Adipocyte (in vitro differentiated cells): ENCODE results near the gene OR2AE1.

Experiments
- DNase-seq: peaks from one replicate; pipeline ENCODE4 v3.0.0-alpha.2; 2015; ENCODE audit warnings: low read depth
- H3K27me3 ChIP-seq: replicated peaks from 2 replicates; pipeline ENCODE4 v1.7.0; 2013; ENCODE audit warnings: mild to moderate bottlenecking, low read length, moderate library complexity; ENCODE audit not compliant: control insufficient read depth, insufficient read depth
- H3K36me3 ChIP-seq: 2 replicates; pipeline ENCODE4 v1.7.0; 2013; ENCODE audit warnings: low read length, mild to moderate bottlenecking, moderate library complexity; ENCODE audit not compliant: control insufficient read depth, insufficient read depth, severe bottlenecking
- H3K4me1 ChIP-seq: 2 replicates; pipeline ENCODE4 v1.7.0; 2013; ENCODE audit warnings: mild to moderate bottlenecking, low read length, moderate library complexity; ENCODE audit not compliant: control insufficient read depth, insufficient read depth
- H3K4me3 ChIP-seq: 2 replicates; pipeline ENCODE4 v1.7.0; 2013; ENCODE audit warnings: mild to moderate bottlenecking, low read length, moderate library complexity
- H3K9ac ChIP-seq: 2 replicates; pipeline ENCODE4 v1.7.0; 2013; ENCODE audit warnings: mild to moderate bottlenecking, low read length, moderate library complexity
- H3K9me3 ChIP-seq: 2 replicates; pipeline ENCODE4 v1.7.0; 2013; ENCODE audit warnings: mild to moderate bottlenecking, low read length, moderate library complexity; ENCODE audit not compliant: control insufficient read depth

The OR2AE1 gene, protein sequence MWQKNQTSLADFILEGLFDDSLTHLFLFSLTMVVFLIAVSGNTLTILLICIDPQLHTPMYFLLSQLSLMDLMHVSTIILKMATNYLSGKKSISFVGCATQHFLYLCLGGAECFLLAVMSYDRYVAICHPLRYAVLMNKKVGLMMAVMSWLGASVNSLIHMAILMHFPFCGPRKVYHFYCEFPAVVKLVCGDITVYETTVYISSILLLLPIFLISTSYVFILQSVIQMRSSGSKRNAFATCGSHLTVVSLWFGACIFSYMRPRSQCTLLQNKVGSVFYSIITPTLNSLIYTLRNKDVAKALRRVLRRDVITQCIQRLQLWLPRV

DNA sequence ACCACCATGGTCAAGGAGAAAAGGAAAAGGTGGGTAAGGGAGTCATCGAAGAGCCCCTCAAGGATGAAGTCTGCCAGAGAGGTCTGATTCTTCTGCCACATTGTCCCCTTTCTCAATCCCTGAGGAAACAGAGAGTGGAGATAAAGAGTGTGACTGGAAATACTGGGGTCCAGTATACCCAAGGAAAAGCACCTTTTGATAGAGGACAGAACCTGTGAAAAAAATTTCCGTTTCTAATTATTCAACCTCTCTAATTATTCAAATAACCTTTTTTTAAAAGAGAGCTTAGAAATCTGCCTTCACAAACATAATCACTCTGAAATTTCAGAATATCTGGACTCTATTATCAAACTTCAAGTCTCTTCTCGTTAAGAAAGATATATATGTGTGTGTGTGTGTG lies at the start of gene OR2AE1:
OR2AE1 (minus strand) TSS at position 101 of the 400 bp plus-strand sequence; CDS start at position 101, 0 bp downstream.
- H3K4me3 ChIP-seq: no peak within 1 kb of the TSS
- no peaks in the 10 kb centered on the region for H3K27me3 ChIP-seq
- no peaks in the 10 kb centered on the region for H3K9me3 ChIP-seq
- no peak within 1 kb of the TSS for H3K9ac ChIP-seq
- no peaks in the 10 kb centered on the region for H3K4me1 ChIP-seq
- no peaks in the 10 kb centered on the region for H3K36me3 ChIP-seq
- DNase-seq: no peak

DNA sequence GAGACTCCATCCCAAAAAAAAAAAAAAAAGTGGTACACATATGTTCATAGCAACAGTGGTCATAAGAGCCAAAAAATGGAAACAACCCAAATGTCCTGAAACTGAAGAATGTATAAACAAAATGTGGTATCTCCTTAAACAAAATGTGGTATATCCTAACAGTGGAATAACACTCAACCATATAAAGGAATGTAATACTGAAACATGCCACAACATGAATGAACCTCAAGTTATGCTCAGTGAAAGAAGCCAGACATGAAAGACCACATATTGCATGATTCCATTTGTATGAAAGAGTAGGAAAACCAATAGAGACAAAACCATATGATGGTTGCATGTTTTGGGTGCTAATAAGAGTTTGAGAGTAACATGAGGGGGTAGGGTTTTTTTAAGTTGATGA lies 49.5 kb upstream of the OR2AE1 start:
- Histone ChIP-seq H3K9me3 (no peaks in the 10 kb centered on the region), H3K27me3 (peaks cover 12% of the 10 kb centered on the region), H3K4me3 (no peak overlapping the region), H3K4me1 (no peaks in the 10 kb centered on the region), H3K9ac (no peak overlapping the region), H3K36me3 (peaks cover 1% of the 10 kb centered on the region)
- DNase-seq: no peak

DNA sequence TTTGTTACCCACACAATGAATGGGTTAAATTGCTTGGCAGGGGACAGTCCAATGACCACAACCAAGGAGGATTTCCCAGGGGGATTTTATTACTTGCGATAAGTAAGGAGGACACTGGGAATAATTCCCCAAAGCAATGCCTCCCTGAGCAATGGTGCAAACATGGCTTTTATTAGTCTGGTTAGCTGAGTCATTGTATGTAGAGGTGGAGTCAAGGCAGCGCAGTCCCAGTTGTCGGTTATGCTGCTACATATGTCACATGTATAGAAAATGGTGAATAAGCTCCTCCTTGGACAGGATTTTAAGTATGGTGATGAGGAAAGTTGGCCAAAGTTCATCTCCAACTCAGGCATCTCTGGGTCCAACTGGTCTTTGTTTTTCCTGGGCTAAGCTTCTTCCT lies 46.4 kb upstream of the OR2AE1 start:
- no peaks in the 10 kb centered on the region for H3K9me3 ChIP-seq
- H3K4me3 ChIP-seq: no peak overlapping the region
- no peak for DNase-seq
- peaks cover 4% of the 10 kb centered on the region for H3K36me3 ChIP-seq
- H3K27me3 ChIP-seq: peaks cover 4% of the 10 kb centered on the region
- peaks cover 6% of the 10 kb centered on the region for H3K4me1 ChIP-seq
- H3K9ac ChIP-seq: no peak overlapping the region

DNA sequence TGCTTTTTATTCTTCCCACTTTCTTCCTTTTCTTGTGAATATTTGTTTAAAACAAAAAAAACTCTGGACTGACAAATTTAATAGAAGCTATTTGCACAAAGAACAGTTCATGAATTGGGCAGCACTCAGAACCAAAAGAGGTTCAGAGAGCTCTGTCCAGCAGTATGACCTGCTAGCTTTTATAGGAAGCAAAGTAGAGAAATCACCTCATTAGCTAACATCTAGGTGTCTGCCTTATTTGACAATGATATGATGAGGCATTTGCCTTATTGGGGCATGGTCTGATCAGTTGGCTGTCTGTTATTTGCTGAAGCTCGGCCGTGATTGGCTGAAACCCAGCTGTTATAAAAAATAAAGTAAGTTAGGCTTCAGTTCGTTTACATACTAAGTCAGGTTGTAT lies 43.3 kb upstream of the OR2AE1 start:
- Histone ChIP-seq H3K4me3 (peak overlapping the region; percentile 98), H3K9me3 (no peaks in the 10 kb centered on the region), H3K36me3 (peaks cover 18% of the 10 kb centered on the region), H3K4me1 (peaks cover 25% of the 10 kb centered on the region), H3K9ac (peak overlapping the region; percentile 98), H3K27me3 (no peaks in the 10 kb centered on the region)
- DNase-seq: no peak

DNA sequence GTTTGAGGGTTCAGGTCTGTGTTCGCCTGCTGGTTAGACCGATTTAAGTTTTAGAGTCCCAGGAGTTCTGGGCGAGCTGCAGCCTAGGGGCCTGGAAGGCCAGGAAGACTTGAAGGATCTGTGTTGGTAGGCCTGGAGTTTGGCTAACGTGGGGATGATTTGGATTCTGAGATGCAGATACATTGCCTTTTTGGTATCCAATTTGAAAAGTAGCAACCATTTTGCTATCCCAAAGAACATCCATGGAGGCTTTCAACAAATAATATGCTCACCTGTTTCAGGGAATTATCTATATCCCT lies 42.9 kb upstream of the OR2AE1 start:
- H3K9ac ChIP-seq: peak overlapping the region; percentile 98
- peaks cover 25% of the 10 kb centered on the region for H3K4me1 ChIP-seq
- H3K36me3 ChIP-seq: peaks cover 18% of the 10 kb centered on the region
- peak overlapping the region; percentile 98 for H3K4me3 ChIP-seq
- H3K9me3 ChIP-seq: no peaks in the 10 kb centered on the region
- no peaks in the 10 kb centered on the region for H3K27me3 ChIP-seq
- DNase-seq: no peak

DNA sequence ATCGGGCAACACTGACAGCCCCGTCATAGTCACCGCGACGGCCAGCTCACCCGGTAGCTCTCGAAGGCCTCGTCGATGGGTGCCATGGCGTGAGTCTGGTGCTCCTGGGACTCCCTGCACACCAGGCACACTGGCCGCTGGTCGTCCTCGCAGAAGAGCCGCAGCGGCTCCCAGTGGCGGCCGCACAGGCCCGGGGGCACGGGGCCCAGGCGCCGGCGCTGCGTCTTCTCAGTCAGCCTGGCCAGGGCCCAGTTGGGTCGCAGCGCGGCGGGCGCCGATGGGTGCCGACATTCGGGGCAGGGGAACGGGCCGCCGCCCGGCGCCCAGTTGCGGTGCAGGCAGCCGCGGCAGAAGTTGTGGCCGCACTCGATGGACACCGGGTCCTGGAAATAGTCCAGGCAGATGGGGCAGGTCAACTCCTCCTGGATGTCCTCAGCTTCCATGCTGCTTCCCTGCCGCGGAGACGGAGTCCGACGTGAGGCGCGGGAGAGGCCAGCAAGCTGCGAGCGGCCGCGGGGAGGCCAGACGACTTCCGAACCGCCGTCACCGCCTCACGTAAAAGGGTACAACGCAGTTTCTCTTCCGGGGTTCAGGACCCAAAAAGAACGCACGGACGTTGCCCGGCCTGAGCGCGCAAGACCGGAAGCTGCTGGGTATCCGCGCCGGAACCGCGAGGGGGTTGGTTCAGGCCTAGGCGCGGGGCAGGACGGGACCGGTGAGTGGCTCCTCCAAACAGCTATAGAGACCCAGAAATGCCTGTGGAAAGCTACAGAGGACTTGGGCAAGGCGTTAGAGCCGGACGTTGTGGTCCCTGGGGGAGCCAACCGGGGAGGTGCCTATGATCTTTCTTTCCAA lies 42.4 kb upstream of the OR2AE1 start, which contains the start of gene TRIM4:
TRIM4 (minus strand) TSS at position 572 of the 855 bp plus-strand sequence; CDS start at position 443, 129 bp downstream.
- H3K27me3 ChIP-seq: no peaks in the 10 kb centered on the region

DNA sequence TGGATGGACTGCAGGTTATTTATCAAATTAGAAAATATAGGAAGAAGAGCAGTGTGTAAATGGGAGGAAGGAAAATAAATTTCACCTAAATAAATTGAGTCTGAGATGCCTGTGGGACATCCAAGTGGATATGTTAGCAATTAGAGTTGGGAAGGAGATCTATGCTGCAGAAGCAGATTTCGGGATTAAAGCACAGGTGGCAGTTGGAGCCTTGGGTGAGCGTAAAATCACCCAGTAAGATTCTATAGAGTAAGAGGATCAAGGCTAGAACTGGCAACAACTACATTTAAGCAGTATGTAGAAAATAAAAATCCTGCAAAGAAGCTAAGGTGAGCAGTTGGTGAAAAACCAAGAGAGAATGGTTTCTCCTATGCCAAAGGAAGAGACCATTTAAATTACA lies 34.1 kb upstream of the OR2AE1 start:
- Histone ChIP-seq H3K27me3 (no peaks in the 10 kb centered on the region), H3K4me1 (no peaks in the 10 kb centered on the region), H3K9ac (no peak overlapping the region), H3K9me3 (no peaks in the 10 kb centered on the region), H3K36me3 (peaks cover 38% of the 10 kb centered on the region), H3K4me3 (no peak overlapping the region)
- DNase-seq: no peak

More for the DNA sequence above, 42.4 kb upstream of the OR2AE1 start, which contains the start of gene TRIM4:
- Histone ChIP-seq H3K9me3 (no peaks in the 10 kb centered on the region), H3K4me3 (peak within 1 kb of the TSS; percentile 98), H3K4me1 (peaks cover 25% of the 10 kb centered on the region), H3K9ac (peak within 1 kb of the TSS; percentile 98), H3K36me3 (peaks cover 18% of the 10 kb centered on the region)
- peak; percentile 96 for DNase-seq

DNA sequence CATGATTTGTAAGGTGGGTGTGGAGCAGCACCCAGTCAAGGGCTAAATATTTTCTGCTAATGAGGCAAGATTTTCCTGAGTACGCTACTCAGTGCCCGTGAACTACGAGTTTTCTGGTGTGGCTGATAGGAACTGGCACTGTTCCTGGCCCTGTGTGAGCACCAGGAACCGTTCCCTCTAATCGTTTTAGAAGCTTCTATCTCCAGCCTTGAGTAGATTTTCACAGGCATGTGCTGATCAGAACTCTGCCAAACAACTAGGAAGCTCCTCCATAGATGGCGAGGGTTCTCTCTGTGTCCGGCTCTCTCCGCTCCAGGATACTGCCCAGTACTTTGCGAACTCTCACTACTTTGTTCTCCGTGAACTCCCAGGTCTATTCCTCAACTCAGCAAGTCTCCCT lies 24.7 kb upstream of the OR2AE1 start:
- DNase-seq: no peak
- H3K9ac ChIP-seq: no peak overlapping the region
- no peaks in the 10 kb centered on the region for H3K4me1 ChIP-seq
- peaks cover 79% of the 10 kb centered on the region for H3K36me3 ChIP-seq
- H3K9me3 ChIP-seq: no peaks in the 10 kb centered on the region
- no peaks in the 10 kb centered on the region for H3K27me3 ChIP-seq
- no peak overlapping the region for H3K4me3 ChIP-seq

DNA sequence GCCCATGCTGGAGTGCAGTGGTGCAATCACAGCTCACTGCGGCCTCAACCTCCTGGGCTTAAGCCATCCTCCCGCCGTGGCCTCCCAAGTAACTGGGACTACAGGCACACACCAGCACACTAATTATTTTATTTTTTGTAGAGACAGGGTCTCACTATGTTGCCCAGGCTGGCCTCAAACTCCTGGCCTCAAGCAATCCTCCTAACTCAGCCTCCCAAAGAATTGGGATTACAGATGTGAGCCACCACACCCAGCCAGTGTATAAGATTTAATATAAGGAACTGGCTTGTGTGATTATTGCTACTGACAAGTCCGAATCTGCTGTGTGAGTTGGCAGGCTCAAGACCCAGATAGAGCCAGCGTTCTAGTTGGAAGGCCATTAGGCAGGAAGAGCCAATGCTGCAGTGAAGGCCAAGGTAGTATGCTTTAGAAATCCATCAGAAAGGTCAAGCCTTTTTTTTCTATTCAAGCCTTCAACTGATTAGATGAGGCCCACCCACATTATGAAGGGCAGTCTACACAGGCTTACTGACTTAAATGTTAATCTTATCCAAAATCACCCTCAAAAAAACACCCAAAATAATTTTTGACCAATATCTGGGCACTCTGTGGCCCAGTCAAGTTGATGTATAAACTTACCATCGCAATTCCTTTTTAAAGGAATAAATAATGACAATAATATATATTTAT lies 23.1 kb upstream of the OR2AE1 start:
- no peaks in the 10 kb centered on the region for H3K9me3 ChIP-seq
- no peak for DNase-seq
- no peak overlapping the region for H3K9ac ChIP-seq

DNA sequence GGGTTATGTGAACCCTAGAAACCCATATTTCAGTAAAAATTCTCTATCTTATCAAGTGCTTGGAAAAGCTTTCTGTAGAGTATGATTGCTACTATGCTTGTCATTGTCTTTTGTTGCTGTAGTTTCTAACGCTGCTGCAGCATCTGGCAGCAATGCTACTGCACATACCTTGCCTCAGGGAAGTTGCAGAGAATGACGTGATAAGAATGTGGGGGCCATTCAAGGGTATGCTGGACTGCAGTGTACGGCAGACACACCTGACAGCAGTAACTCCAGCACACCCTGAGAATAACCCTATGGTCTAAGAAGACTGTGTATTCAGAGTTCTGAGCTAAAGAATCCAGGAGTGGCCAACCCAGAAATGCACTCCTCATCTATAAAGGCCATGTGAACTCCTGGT lies 22.0 kb upstream of the OR2AE1 start:
- H3K27me3 ChIP-seq: no peaks in the 10 kb centered on the region
- H3K9ac ChIP-seq: no peak overlapping the region
- peak; percentile 16 for DNase-seq
- H3K9me3 ChIP-seq: no peaks in the 10 kb centered on the region
- H3K36me3 ChIP-seq: peaks cover 60% of the 10 kb centered on the region
- H3K4me3 ChIP-seq: no peak overlapping the region
- H3K4me1 ChIP-seq: no peaks in the 10 kb centered on the region

More for the DNA sequence above, 23.1 kb upstream of the OR2AE1 start:
- no peaks in the 10 kb centered on the region for H3K4me1 ChIP-seq
- H3K27me3 ChIP-seq: no peaks in the 10 kb centered on the region
- peaks cover 64% of the 10 kb centered on the region for H3K36me3 ChIP-seq
- no peak overlapping the region for H3K4me3 ChIP-seq

DNA sequence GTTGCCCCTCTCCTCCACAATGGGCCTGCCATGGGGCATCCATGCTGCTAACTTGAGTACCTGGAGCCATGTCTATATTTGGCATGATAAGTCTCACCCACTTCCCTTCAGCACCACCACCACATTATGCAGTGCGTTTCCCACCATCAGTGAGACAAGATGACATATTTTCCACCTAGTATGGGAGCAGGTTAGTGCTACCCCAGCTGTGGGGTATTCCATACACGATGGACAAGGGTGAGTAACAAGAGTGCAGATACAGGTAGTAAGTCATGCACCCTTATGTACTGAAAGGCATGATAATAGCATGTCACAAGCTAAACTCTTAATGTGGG lies 21.2 kb upstream of the OR2AE1 start:
- no peak for DNase-seq

More for the DNA sequence above, 21.2 kb upstream of the OR2AE1 start:
- peaks cover 51% of the 10 kb centered on the region for H3K36me3 ChIP-seq
- H3K27me3 ChIP-seq: no peaks in the 10 kb centered on the region
- H3K9ac ChIP-seq: no peak overlapping the region
- no peak overlapping the region for H3K4me3 ChIP-seq
- H3K9me3 ChIP-seq: no peaks in the 10 kb centered on the region
- no peaks in the 10 kb centered on the region for H3K4me1 ChIP-seq
